Suppressor macrophage treated with lipopolysaccharide for 1 hour (primary cell): ENCODE results near the gene TRAF5.
"Not testable (repeated sequence)": the region's sequence is repeated elsewhere in the genome, so short reads cannot be mapped to it uniquely, and the experiment has no call there.

Source experiments
- DNase-seq, 3 donors: peaks; one replicate each; pipeline ENCODE4 v3.0.0-alpha.2; 2020 to 2022

TRAF5 gene

GRCh38 chr1:211326528-211327345, at the start of gene TRAF5:
TRAF5 (plus strand) TSS chr1:211326833; CDS start chr1:211353240, 26,407 bp downstream.
- DNase-seq = peak; percentile 65 to 77 (median 65)

DNA sequence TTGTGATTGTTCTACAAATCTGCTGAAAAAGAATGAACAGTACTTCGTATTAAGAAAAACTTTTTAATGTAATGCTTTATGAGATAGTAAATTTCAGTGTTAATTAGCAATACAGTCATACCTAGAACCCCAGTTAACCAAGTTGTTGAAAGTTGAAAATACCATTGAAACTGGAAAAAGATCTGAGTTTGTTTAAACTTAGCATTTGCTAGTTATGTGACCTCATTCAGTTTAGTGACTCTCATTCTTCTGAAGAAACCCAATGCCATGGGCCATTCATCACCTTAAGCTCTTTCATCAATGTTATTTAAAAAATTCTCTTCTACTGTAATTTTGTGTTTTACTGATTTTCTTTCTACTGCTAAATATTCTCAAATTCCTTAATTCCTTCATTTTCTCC, 47.3 kb upstream of the TRAF5 start:
- no peak for DNase-seq

DNA sequence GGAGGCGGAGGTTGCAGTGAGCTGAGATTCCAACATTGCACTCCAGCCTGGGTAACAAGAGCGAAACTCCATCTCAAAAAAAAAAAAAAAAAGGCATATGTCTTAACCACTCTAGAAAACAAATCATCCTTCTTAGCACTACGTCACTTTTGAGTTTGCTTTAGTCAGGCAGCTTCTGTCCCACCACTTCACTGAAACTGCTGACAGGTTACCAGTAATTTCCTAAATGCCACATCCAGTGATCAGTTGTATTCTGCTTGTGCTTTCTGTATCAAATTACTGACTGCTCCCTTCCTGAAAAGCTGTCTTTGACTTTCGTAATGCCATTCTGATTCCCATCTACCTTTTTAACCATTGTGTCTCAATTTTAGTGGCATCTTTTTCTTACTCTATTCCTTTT, 45.7 kb upstream of the TRAF5 start:
- DNase-seq = no peak

GRCh38 chr1:211281320-211282022, 45.2 kb upstream of the TRAF5 start:
- DNase-seq = no peak

GRCh38 chr1:211282023-211282373, 44.6 kb upstream of the TRAF5 start:
- no peak for DNase-seq

GRCh38 chr1:211285196-211285595, 41.4 kb upstream of the TRAF5 start:
- DNase-seq = no peak

GRCh38 chr1:211287218-211287617, 39.4 kb upstream of the TRAF5 start:
- DNase-seq = peak in 1 of 3 donors; percentile 38

GRCh38 chr1:211292411-211292810, 34.2 kb upstream of the TRAF5 start:
- DNase-seq = no peak

DNA sequence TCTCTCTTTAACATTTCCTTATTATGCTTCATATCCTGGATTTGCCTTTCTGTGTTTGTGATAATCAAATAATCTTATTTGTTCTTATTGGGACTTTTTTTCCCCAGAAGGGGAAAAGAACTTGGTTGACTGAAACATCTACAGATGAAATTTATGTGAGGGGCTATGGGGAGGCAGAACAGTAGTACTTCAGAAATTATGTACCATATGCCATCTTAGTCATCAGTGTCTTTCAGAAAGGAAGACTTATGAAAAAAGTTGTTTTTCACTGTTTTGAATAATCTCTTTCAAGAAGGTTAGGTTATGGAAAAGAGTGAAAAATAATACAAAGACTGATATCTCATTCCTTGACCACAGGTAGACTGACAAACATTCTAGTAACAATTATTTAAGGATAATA, 30.2 kb upstream of the TRAF5 start:
- no peak for DNase-seq

- DNase-seq = no peak
These were observed 21.6 kb upstream of the TRAF5 start for GRCh38 chr1:211305044-211305443.

- DNase-seq = no peak
These were observed 17.0 kb upstream of the TRAF5 start for GRCh38 chr1:211309617-211310016.

- DNase-seq = no peak
These were observed 13.2 kb upstream of the TRAF5 start for GRCh38 chr1:211313392-211313791.

DNA sequence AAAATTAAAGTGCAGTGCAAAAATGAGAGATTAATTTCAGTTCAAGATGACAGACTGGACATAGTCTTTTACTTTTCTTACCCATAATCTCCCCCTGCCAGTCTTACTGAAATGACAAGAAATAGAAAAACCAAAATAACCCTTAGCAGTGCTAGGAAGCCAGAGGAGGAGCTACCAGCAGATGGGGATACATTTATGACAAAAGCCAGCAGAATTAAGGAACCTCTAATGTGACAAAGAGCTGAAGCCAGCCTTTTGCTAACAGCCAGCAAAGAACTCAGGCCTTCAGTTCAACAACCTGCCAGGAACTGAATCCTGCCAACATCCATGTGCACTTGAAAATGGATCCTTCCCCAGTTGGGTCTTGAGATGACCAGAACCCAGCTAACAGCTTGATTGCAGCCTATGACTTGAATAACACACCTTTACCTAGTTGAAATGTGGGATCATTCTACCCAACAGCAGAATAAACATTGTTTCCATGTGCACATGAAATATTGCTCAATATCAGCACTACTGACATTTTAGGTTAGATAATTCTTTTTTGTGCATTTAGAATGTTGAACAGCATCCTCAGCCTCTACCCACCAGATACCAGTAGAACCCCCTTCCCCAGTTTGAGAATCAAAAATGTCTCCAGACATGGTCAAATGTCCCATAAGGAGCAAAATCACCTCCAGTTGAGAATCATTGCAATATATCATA, 7.9 kb upstream of the TRAF5 start:
- DNase-seq = peak; percentile 19 to 41 (median 34)

DNA sequence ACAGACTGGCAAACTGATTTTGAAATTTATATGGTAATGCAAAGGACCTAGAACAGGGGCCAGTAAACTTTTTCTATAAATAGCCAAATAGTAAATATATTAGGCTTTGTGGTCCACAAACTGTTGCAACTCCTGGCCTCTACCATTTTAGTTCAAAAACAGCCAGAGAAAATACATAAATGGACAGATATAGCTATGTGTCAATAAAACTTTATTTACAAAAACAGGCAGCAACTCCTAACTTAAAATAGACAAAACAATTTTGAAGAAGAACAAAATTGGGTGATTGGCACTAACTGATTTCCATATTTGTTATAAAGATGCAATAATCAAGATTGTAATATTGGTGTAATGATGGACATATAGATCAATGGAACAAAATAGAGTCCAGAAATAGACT, 6.7 kb upstream of the TRAF5 start:
- no peak for DNase-seq

DNA sequence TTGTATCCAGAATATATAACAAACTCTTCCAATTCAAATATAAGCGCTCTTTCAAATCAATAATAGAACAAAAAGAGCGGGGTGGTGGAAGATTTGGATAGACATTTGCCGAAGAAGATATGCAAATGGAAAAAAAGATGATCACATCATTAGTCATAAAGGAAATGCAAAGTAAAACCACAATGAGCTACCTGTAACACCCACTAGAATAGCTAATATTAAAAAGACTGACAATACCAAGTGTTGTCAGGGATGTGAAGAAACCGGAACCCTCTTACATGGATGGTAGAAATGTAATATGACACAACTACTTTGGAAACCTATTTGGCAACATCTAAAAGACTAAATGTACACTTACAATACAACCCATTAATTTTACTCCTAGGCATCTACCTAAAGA, 5.7 kb upstream of the TRAF5 start:
- DNase-seq = no peak

- not testable (repeated sequence) for DNase-seq
These were observed 5.0 kb upstream of the TRAF5 start for GRCh38 chr1:211321646-211322045.

- DNase-seq = peak; percentile 70 to 79 (median 77)
These were observed 3.2 kb upstream of the TRAF5 start for GRCh38 chr1:211323156-211324063.

GRCh38 chr1:211324992-211325775, 1.4 kb upstream of the TRAF5 start:
- no peak for DNase-seq

- DNase-seq = no peak
These were observed 499 bp upstream of the TRAF5 start for GRCh38 chr1:211326140-211326527.

- peak; percentile 32 to 45 (median 35) for DNase-seq
These were observed 801 bp downstream of the TRAF5 start for GRCh38 chr1:211327346-211327921.

GRCh38 chr1:211328084-211328694, 1.6 kb downstream of the TRAF5 start:
- DNase-seq = no peak
